Spinal cord (tissue), 10 donors: Measurements from ENCODE around the gene MRC2. TPM values are rescaled to one million over a fixed set of nuclear protein-coding genes. Genes with fewer than 3 reads are reported as not detected.
"Not testable (repeated sequence)": the region's sequence is repeated elsewhere in the genome, so short reads cannot be mapped to it uniquely, and the experiment has no call there.

Experiments
- DNase-seq, 6 donors: peaks; one replicate each; pipeline versions ENCODE4 v3.0.0 to v3.0.0-alpha.2; 2013 to 2015; ENCODE audit warnings: low spot score in 6 of 6, low read depth in 4 of 6
- H3K27ac ChIP-seq: one replicate; pipeline ENCODE4 v1.5.1; 2013; ENCODE audit warnings: low read depth, low read length, control low read depth
- H3K27me3 ChIP-seq: one replicate; pipeline ENCODE4 v1.6.1; 2013; ENCODE audit warnings: low read length; ENCODE audit not compliant: control insufficient read depth, insufficient read depth
- H3K36me3 ChIP-seq: one replicate; pipeline ENCODE4 v1.6.1; 2013; ENCODE audit warnings: low read length; ENCODE audit not compliant: control insufficient read depth, insufficient read depth
- H3K4me1 ChIP-seq: one replicate; pipeline ENCODE4 v1.6.1; 2013; ENCODE audit warnings: low read length; ENCODE audit not compliant: control insufficient read depth, insufficient read depth
- H3K4me3 ChIP-seq: one replicate; pipeline ENCODE4 v1.5.1; 2013; ENCODE audit warnings: low read depth, low read length, control low read depth
- H3K9me3 ChIP-seq: one replicate; pipeline ENCODE4 v1.6.1; 2013; ENCODE audit warnings: low read length; ENCODE audit not compliant: control insufficient read depth, insufficient read depth
- WGBS: methylation state at CpG from one replicate; pipeline ENCODE4 v1.1.5; 2013; ENCODE audit warnings: missing lambda C conversion rate; ENCODE audit not compliant: insufficient coverage; 5-methylcytosine and 5-hydroxymethylcytosine counted together
- polyA plus RNA-seq, 2 donors: library from polyadenylated mRNA; unstranded; fragments of 120-200 nt; gene quantifications; one replicate each; pipeline ENCODE4 v1.2.1, GENCODE V29; 2013; ENCODE audit not compliant: insufficient read length in 2 of 2
- total RNA-seq, 2 donors: library from RNA; depleted of rRNA in 1 of 2; stranded (reverse); fragments of 120-200 nt in 1 of 2; fragments of >200 nt in 1 of 2; gene quantifications; one replicate each; pipeline versions ENCODE4 v1.2.3 to v1.2.4, GENCODE V29; 2013 to 2014
- donor health status: healthy.

Gene MRC2
- total and polyA plus RNA-seq, 4 donors: 64.4 to 160 (median 79.7) TPM

GRCh38 chr17:62684179-62684578, 56.7 kb downstream of the MRC2 start:
- peaks cover 30% of the 10 kb centered on the region for H3K4me1 ChIP-seq

GRCh38 chr17:62687997-62688396, 60.5 kb downstream of the MRC2 start:
- Histone ChIP-seq H3K36me3 (peaks cover 47% of the 10 kb centered on the region), H3K27ac (no peak overlapping the region), H3K27me3 (no peaks in the 10 kb centered on the region), H3K9me3 (no peaks in the 10 kb centered on the region), H3K4me1 (peaks cover 26% of the 10 kb centered on the region), H3K4me3 (no peak overlapping the region)
- DNase-seq: no peak
- 94% methylated on average over 2 of the region's 4 CpGs for WGBS

More at GRCh38 chr17:62684179-62684578, 56.7 kb downstream of the MRC2 start:
- DNase-seq: no peak
- H3K9me3 ChIP-seq: no peaks in the 10 kb centered on the region
- H3K4me3 ChIP-seq: no peak overlapping the region
- H3K36me3 ChIP-seq: peaks cover 39% of the 10 kb centered on the region
- no peaks in the 10 kb centered on the region for H3K27me3 ChIP-seq
- WGBS: 88% methylated on average over 2 of the region's 4 CpGs
- H3K27ac ChIP-seq: no peak overlapping the region

GRCh38 chr17:62688398-62689160, 61.1 kb downstream of the MRC2 start:
- DNase-seq: peak in 2 of 6 donors; percentile 68 to 83
- 53% methylated on average over 11 of the region's 11 CpGs for WGBS

GRCh38 chr17:62689441-62690167, 62.1 kb downstream of the MRC2 start:
- Histone ChIP-seq H3K27ac (no peak overlapping the region), H3K4me3 (no peak overlapping the region), H3K36me3 (peaks cover 47% of the 10 kb centered on the region), H3K27me3 (no peaks in the 10 kb centered on the region), H3K9me3 (no peaks in the 10 kb centered on the region), H3K4me1 (peaks cover 35% of the 10 kb centered on the region)
- WGBS: 85% methylated on average over 31 of the region's 37 CpGs
- no peak for DNase-seq

More at GRCh38 chr17:62688398-62689160, 61.1 kb downstream of the MRC2 start:
- Histone ChIP-seq H3K27ac (no peak overlapping the region), H3K27me3 (no peaks in the 10 kb centered on the region), H3K9me3 (no peaks in the 10 kb centered on the region), H3K4me1 (peaks cover 28% of the 10 kb centered on the region), H3K36me3 (peaks cover 47% of the 10 kb centered on the region), H3K4me3 (no peak overlapping the region)

GRCh38 chr17:62690168-62690897, 62.9 kb downstream of the MRC2 start:
- H3K36me3 ChIP-seq: peaks cover 47% of the 10 kb centered on the region

GRCh38 chr17:62691589-62691915, 64.1 kb downstream of the MRC2 start:
- not testable (repeated sequence) for H3K27ac ChIP-seq, H3K27me3 ChIP-seq, H3K9me3 ChIP-seq, H3K4me3 ChIP-seq, DNase-seq
- Histone ChIP-seq H3K36me3 (peaks cover 45% of the 10 kb centered on the region), H3K4me1 (peaks cover 46% of the 10 kb centered on the region)
- 96% methylated on average over 3 of the region's 8 CpGs for WGBS

More at GRCh38 chr17:62690168-62690897, 62.9 kb downstream of the MRC2 start:
- Histone ChIP-seq H3K9me3 (no peaks in the 10 kb centered on the region), H3K27me3 (no peaks in the 10 kb centered on the region), H3K27ac (no peak overlapping the region), H3K4me1 (peaks cover 40% of the 10 kb centered on the region), H3K4me3 (no peak overlapping the region)
- 86% methylated on average over 16 of the region's 19 CpGs for WGBS
- no peak for DNase-seq

GRCh38 chr17:62692159-62692651, 64.7 kb downstream of the MRC2 start:
- no peaks in the 10 kb centered on the region for H3K9me3 ChIP-seq
- H3K4me1 ChIP-seq: peaks cover 51% of the 10 kb centered on the region
- H3K36me3 ChIP-seq: peaks cover 45% of the 10 kb centered on the region
- no peaks in the 10 kb centered on the region for H3K27me3 ChIP-seq
- H3K4me3 ChIP-seq: no peak overlapping the region
- WGBS: 94% methylated on average over 16 of the region's 20 CpGs
- no peak overlapping the region for H3K27ac ChIP-seq
- no peak for DNase-seq

GRCh38 chr17:62692721-62693431, 65.4 kb downstream of the MRC2 start:
- Histone ChIP-seq H3K4me3 (no peak overlapping the region), H3K4me1 (peaks cover 54% of the 10 kb centered on the region), H3K36me3 (peaks cover 45% of the 10 kb centered on the region), H3K27ac (no peak overlapping the region), H3K27me3 (no peaks in the 10 kb centered on the region), H3K9me3 (no peaks in the 10 kb centered on the region)
- 87% methylated on average over 7 of the region's 14 CpGs for WGBS
- DNase-seq: no peak
